ENCODE measurements around the gene RNF217. TPM values are rescaled to one million over a fixed set of nuclear protein-coding genes. Genes with fewer than 3 reads are reported as not detected.

The RNF217 gene
- total RNA-seq, 1 donor from 2014 or later = 5.9 TPM

DNA sequence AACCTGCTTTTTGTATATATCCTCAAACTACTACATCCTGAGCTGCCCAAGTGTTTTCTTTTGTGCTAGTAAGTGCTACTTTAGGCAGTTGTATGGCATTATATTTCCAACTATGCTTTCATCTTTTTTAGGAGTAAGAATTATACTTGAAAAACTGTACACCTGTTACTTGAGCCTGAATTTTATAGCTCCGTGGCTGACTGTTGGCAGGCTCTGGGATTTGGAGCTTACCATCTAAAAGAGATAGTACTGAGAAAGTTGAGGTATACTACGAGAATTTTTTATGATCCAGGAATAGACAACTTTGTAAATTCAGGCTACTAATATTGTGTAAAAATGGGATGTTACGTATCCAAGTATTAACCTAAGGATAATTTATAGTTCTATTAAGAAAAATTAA, 32.4 kb downstream of the RNF217 start:
- Mint-ChIP-seq H3K36me3 (ENCODE audit: unreplicated experiment) (no peaks in the 10 kb centered on the region), H3K4me3 (ENCODE audit: unreplicated experiment) (no peak overlapping the region), H3K4me1 (ENCODE audit: low read depth, unreplicated experiment) (peaks cover 4% of the 10 kb centered on the region), H3K27me3 (ENCODE audit: unreplicated experiment) (peaks cover 1% of the 10 kb centered on the region), H3K27ac (ENCODE audit: unreplicated experiment) (no peak overlapping the region), H3K9me3 (ENCODE audit: unreplicated experiment) (no peaks in the 10 kb centered on the region)
- DNase-seq = no peak
- TF ChIP-seq, protein P1, sequence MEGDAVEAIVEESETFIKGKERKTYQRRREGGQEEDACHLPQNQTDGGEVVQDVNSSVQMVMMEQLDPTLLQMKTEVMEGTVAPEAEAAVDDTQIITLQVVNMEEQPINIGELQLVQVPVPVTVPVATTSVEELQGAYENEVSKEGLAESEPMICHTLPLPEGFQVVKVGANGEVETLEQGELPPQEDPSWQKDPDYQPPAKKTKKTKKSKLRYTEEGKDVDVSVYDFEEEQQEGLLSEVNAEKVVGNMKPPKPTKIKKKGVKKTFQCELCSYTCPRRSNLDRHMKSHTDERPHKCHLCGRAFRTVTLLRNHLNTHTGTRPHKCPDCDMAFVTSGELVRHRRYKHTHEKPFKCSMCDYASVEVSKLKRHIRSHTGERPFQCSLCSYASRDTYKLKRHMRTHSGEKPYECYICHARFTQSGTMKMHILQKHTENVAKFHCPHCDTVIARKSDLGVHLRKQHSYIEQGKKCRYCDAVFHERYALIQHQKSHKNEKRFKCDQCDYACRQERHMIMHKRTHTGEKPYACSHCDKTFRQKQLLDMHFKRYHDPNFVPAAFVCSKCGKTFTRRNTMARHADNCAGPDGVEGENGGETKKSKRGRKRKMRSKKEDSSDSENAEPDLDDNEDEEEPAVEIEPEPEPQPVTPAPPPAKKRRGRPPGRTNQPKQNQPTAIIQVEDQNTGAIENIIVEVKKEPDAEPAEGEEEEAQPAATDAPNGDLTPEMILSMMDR (IDR thresholded peaks at IDR 0.05; ENCODE audit: partially characterized antibody, unreplicated experiment) = no peak

DNA sequence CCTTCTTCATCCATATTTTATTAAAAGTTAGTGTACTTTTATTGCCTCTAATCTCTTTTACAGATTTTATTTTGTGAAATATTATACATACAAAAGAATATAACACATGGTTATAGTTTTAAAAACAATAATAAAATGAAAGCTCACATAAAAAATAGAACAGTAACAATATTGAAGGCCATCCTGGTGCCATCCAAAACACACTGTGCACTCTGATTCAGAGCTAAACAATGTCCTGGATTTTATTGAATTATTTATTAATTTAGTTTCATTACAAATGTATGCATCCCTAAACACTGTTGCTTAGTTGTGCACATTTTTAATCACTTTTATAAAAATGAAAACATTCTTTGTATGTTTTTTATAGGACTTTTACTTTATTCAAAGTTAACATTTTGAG, 32.9 kb downstream of the RNF217 start:
- TF ChIP-seq, protein P1 (IDR thresholded peaks at IDR 0.05; ENCODE audit: partially characterized antibody, unreplicated experiment) = no peak
- DNase-seq = no peak
- Mint-ChIP-seq H3K4me3 (ENCODE audit: unreplicated experiment) (no peak overlapping the region), H3K4me1 (ENCODE audit: low read depth, unreplicated experiment) (peaks cover under 1% of the 10 kb centered on the region), H3K36me3 (ENCODE audit: unreplicated experiment) (no peaks in the 10 kb centered on the region), H3K27ac (ENCODE audit: unreplicated experiment) (no peak overlapping the region), H3K27me3 (ENCODE audit: unreplicated experiment) (no peaks in the 10 kb centered on the region), H3K9me3 (ENCODE audit: unreplicated experiment) (no peaks in the 10 kb centered on the region)

DNA sequence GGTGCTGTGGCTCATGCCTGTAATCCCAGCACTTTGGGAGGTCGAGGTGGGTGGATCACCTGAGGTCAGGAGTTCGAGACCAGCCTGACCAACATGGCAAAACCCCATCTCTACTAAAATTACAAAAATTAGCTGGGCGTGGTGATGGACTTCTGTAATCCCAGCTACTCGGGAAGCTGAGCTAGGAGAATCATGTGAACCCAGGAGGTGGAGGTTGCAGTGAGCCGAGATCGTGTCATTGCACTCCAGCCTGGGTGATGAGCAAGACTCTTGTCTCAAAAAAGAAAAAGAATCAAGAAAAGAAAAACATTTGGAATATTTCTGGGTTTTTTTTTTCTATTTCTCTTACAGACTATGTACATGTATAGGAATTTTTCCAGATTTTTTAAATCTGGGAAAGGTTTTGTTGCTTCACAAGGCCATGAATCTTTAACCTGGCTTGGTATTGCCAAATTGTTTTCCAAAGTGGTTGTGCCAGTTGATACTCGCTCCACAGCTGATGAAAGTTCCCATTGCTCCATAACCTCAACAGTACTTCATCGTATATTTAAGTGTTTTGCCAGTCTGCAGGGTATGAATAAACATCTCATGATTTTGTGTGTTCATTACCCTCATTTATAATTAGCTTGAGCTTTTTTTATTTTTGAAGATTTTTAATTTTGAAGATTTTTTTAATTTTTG, 33.5 kb downstream of the RNF217 start:
- H3K27ac Mint-ChIP-seq (ENCODE audit: unreplicated experiment) = no peak overlapping the region
- no peaks in the 10 kb centered on the region for H3K36me3 Mint-ChIP-seq (ENCODE audit: unreplicated experiment)
- H3K9me3 Mint-ChIP-seq (ENCODE audit: unreplicated experiment) = no peaks in the 10 kb centered on the region
- H3K27me3 Mint-ChIP-seq (ENCODE audit: unreplicated experiment) = no peaks in the 10 kb centered on the region
- DNase-seq = no peak
- H3K4me1 Mint-ChIP-seq (ENCODE audit: low read depth, unreplicated experiment) = no peaks in the 10 kb centered on the region
- TF ChIP-seq, protein P1 (IDR thresholded peaks at IDR 0.05; ENCODE audit: partially characterized antibody, unreplicated experiment) = no peak
- H3K4me3 Mint-ChIP-seq (ENCODE audit: unreplicated experiment) = no peak overlapping the region

DNA sequence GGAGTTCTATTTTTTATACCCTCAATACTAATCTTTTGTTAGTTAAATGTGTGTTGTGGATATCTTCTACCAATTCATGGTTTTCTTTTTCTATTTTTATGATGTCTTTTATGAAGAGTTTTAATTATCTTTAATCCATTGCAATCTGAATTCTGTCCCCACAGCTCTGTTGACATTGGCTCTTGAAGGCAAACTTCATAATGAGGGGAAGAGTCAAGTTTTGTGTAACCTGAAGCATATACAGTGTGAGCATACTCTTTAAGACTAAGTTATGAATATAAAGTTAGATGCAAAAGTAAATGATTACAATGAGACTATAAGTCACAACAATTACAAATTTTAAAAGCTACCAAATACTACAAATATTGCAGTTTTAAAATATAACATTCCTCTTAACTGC, 34.2 kb downstream of the RNF217 start:
- H3K9me3 Mint-ChIP-seq (ENCODE audit: unreplicated experiment) = no peaks in the 10 kb centered on the region
- H3K27ac Mint-ChIP-seq (ENCODE audit: unreplicated experiment) = no peak overlapping the region

More for the DNA sequence above, 34.2 kb downstream of the RNF217 start:
- no peaks in the 10 kb centered on the region for H3K36me3 Mint-ChIP-seq (ENCODE audit: unreplicated experiment)
- DNase-seq = no peak
- TF ChIP-seq, protein P1 (IDR thresholded peaks at IDR 0.05; ENCODE audit: partially characterized antibody, unreplicated experiment) = no peak
- no peaks in the 10 kb centered on the region for H3K27me3 Mint-ChIP-seq (ENCODE audit: unreplicated experiment)
- no peak overlapping the region for H3K4me3 Mint-ChIP-seq (ENCODE audit: unreplicated experiment)
- peaks cover 3% of the 10 kb centered on the region for H3K4me1 Mint-ChIP-seq (ENCODE audit: low read depth, unreplicated experiment)
